MM.1S (cell line): ENCODE results near the gene ZNF805.

Experiments used
- CTCF ChIP-seq: fragments of 300-600 bp; sonication (generic); IDR thresholded peaks from 2 replicates; pipeline ENCODE4 v1.5.1; 2016; ENCODE audit warnings: antibody characterized with exemption, low read length, mixed read lengths
- EZH2 ChIP-seq: fragments of 300-600 bp; sonication (generic); optimal IDR thresholded peaks from 2 replicates; pipeline ENCODE3; 2017; ENCODE audit warnings: low read depth, mild to moderate bottlenecking, antibody characterized with exemption, low read length, mixed read lengths
- EZH2phosphoT487 ChIP-seq: fragments of 300-600 bp; sonication (generic); IDR thresholded peaks from 2 replicates; pipeline ENCODE4 v1.6.1; 2018; ENCODE audit warnings: antibody characterized with exemption, low read length

DNA sequence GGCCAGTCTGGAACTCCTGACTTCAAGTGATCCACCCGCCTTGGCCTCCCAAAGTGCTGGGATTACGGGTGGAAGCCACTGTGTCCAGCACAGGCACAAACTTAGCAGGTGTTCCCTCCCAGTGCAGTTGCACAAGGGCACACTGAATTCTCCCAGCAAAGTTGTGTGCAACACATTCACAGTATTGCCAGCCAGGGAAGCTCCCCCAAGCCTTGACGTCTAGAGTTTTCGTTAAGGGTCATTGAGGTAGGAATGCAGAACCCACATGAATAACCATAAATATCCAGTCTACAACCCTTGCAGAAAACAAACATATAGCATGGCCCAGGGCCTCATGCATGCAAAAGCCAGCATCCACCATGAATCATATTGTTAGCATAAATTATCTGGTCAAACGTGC is 12.9 kb upstream of the ZNF805 start:
- no peak for TF ChIP-seq CTCF
- no peak for TF ChIP-seq EZH2
- TF ChIP-seq EZH2phosphoT487: no peak
